GM18507 (cell line): Measurements from ENCODE around the gene PTPRC.

ENCODE experiments used
- DNase-seq: peaks from one replicate; pipeline ENCODE4 v3.0.0; 2011; ENCODE audit warnings: low read depth; ENCODE audit not compliant: insufficient read length; ENCODE audit errors: extremely low spot score
- FAIRE-seq: peaks from 2 replicates; lab custom pipeline; 2011; peaks lifted over from hg19 to GRCh38; lab: Jason Lieb, UNC

Gene PTPRC

GRCh38 chr1:198617406-198617805 lies 21.4 kb upstream of the PTPRC start:
- FAIRE-seq (no peak), DNase-seq (no peak)

GRCh38 chr1:198619375-198620140 lies 19.3 kb upstream of the PTPRC start:
- FAIRE-seq (peak; percentile 65), DNase-seq (no peak)

- DNase-seq (no peak), FAIRE-seq (peak; percentile 44)
Observed at GRCh38 chr1:198620218-198620617, 18.6 kb upstream of the PTPRC start.

- peak; percentile 97 for FAIRE-seq
- DNase-seq = no peak
Observed at GRCh38 chr1:198620951-198621824, 17.7 kb upstream of the PTPRC start.

- no peak for DNase-seq
- FAIRE-seq = peak; percentile 39
Observed at GRCh38 chr1:198622001-198622400, 16.8 kb upstream of the PTPRC start.

- FAIRE-seq = peak; percentile 83
- DNase-seq = no peak
Observed at GRCh38 chr1:198623752-198624647, 14.8 kb upstream of the PTPRC start.

- DNase-seq (no peak), FAIRE-seq (no peak)
Observed at GRCh38 chr1:198624648-198624980, 14.2 kb upstream of the PTPRC start.

GRCh38 chr1:198627436-198628066 lies 11.3 kb upstream of the PTPRC start:
- no peak for FAIRE-seq

GRCh38 chr1:198628067-198628455 lies 10.8 kb upstream of the PTPRC start:
- no peak for DNase-seq
- no peak for FAIRE-seq

More at GRCh38 chr1:198627436-198628066, 11.3 kb upstream of the PTPRC start:
- DNase-seq = no peak

- peak; percentile 58 for FAIRE-seq
- DNase-seq = no peak
Observed at GRCh38 chr1:198629610-198630009, 9.2 kb upstream of the PTPRC start.

GRCh38 chr1:198630863-198631262 lies 8.0 kb upstream of the PTPRC start:
- FAIRE-seq = no peak
- no peak for DNase-seq

GRCh38 chr1:198631292-198631691 lies 7.5 kb upstream of the PTPRC start:
- DNase-seq (no peak), FAIRE-seq (no peak)

- FAIRE-seq (no peak), DNase-seq (no peak)
Observed at GRCh38 chr1:198632007-198632406, 6.8 kb upstream of the PTPRC start.

GRCh38 chr1:198633675-198634121 lies 5.1 kb upstream of the PTPRC start:
- FAIRE-seq (peak; percentile 46), DNase-seq (no peak)

GRCh38 chr1:198635964-198636363 lies 2.9 kb upstream of the PTPRC start:
- FAIRE-seq (no peak), DNase-seq (no peak)

- FAIRE-seq (peak; percentile 67), DNase-seq (no peak)
Observed at GRCh38 chr1:198636391-198636790, 2.4 kb upstream of the PTPRC start.

GRCh38 chr1:198637157-198637556 lies 1.7 kb upstream of the PTPRC start:
- DNase-seq (no peak), FAIRE-seq (peak; percentile 51)

GRCh38 chr1:198637916-198638437 lies 863 bp upstream of the PTPRC start:
- FAIRE-seq (no peak), DNase-seq (no peak)

GRCh38 chr1:198638441-198638840 lies 399 bp upstream of the PTPRC start:
- FAIRE-seq (no peak), DNase-seq (no peak)
